ENCODE results near the gene ZG16.

Gene ZG16

DNA sequence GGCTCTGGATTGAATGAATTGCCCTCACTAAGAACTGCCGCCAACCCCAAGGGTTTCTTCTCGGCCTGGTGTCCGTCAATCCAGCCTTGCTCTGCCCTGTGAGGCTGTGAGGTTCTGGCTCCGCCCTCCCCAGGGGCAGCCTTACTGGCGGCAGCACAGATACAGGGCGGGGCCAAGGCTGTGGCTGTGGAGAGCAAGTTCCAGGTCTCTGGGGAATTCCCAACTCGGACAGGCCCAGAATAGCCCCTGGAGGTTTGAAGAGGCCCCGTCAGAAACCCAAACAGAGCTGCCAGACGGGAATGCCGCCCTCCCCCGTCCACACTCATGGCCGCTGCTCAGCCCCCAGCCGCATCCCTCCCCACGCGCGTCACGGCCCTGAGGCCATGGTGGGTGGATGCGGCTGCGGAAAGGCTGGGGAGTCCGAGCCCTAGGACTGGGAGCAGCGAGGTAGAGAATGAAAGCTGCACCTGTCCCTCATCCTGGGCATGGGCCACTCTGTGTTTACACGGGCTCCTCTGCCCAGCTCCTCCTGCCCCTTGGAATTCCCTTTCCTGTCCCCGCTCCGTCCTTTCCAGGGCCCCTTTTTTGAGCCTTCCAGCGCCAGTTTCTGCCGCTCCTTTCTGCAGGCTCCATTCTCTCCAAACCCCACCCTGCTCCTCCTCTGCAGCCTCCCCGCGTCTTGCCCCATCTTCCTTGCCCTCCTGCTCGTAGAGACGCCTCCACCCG lies 33.3 kb downstream of the ZG16 start:
- WGBS, 2 experiments (ENCODE audit: insufficient coverage in 2 of 2): 1 to 2% methylated on average over 21 to 30 of the region's 31 CpGs
- peaks cover 25% of the 10 kb centered on the region for H3K36me3 ChIP-seq (ENCODE audit: control insufficient read depth, insufficient read depth, low read length)
- H3K27ac ChIP-seq (ENCODE audit: low read depth, low read length, severe bottlenecking): peak overlapping the region; percentile 92
- no peaks in the 10 kb centered on the region for H3K9me3 ChIP-seq (ENCODE audit: control insufficient read depth, low read length)
- peak overlapping the region; percentile 57 for H3K4me3 ChIP-seq (ENCODE audit: extremely low read depth, insufficient read depth, low read length, poor library complexity, severe bottlenecking)
- H3K4me1 ChIP-seq (ENCODE audit: control insufficient read depth, insufficient read depth, low read length, poor library complexity, severe bottlenecking): peaks cover 45% of the 10 kb centered on the region

GRCh38 chr16:29811896-29812665 lies 34.0 kb downstream of the ZG16 start, which contains the start of gene PRRT2:
TSS of gene PRRT2 (plus strand) at chr16:29812193. CDS start at chr16:29813055, 862 bp downstream.
- H3K4me3 ChIP-seq (ENCODE audit: extremely low read depth, insufficient read depth, low read length, poor library complexity, severe bottlenecking): peak within 1 kb of the TSS; percentile 57
- peaks cover 46% of the 10 kb centered on the region for H3K4me1 ChIP-seq (ENCODE audit: control insufficient read depth, insufficient read depth, low read length, poor library complexity, severe bottlenecking)
- H3K36me3 ChIP-seq (ENCODE audit: control insufficient read depth, insufficient read depth, low read length): peaks cover 25% of the 10 kb centered on the region
- peak within 1 kb of the TSS; percentile 92 for H3K27ac ChIP-seq (ENCODE audit: low read depth, low read length, severe bottlenecking)
- WGBS, 2 experiments (ENCODE audit: insufficient coverage in 2 of 2): 1 to 2% methylated on average over 44 to 46 of the region's 69 CpGs
- no peaks in the 10 kb centered on the region for H3K9me3 ChIP-seq (ENCODE audit: control insufficient read depth, low read length)

DNA sequence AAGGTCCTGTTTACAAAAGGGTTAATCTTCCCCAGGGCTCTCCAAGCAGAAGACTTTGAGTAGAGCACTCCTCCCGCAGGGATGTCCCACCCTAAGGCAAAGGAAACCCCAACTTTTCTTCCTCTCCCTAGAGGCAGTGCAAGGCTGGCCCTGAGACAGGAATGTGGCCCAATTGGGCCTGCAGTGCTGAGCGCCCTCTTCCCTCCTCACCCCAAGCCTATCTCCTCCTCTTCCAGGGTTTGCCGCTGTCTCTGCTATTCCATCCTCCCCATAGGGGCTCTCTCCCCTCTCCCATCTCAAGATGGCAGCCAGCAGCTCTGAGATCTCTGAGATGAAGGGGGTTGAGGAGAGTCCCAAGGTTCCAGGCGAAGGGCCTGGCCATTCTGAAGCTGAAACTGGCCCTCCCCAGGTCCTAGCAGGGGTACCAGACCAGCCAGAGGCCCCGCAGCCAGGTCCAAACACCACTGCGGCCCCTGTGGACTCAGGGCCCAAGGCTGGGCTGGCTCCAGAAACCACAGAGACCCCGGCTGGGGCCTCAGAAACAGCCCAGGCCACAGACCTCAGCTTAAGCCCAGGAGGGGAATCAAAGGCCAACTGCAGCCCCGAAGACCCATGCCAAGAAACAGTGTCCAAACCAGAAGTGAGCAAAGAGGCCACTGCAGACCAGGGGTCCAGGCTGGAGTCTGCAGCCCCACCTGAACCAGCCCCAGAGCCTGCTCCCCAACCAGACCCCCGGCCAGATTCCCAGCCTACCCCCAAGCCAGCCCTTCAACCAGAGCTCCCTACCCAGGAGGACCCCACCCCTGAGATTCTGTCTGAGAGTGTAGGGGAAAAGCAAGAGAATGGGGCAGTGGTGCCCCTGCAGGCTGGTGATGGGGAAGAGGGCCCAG lies 34.9 kb downstream of the ZG16 start:
- Histone ChIP-seq H3K4me1 (ENCODE audit: control insufficient read depth, insufficient read depth, low read length, poor library complexity, severe bottlenecking) (peaks cover 48% of the 10 kb centered on the region), H3K4me3 (ENCODE audit: extremely low read depth, insufficient read depth, low read length, poor library complexity, severe bottlenecking) (peak overlapping the region; percentile 57), H3K36me3 (ENCODE audit: control insufficient read depth, insufficient read depth, low read length) (peaks cover 26% of the 10 kb centered on the region), H3K27ac (ENCODE audit: low read depth, low read length, severe bottlenecking) (peak overlapping the region; percentile 92), H3K9me3 (ENCODE audit: control insufficient read depth, low read length) (no peaks in the 10 kb centered on the region)
- WGBS, 2 experiments (ENCODE audit: insufficient coverage in 2 of 2): 62 to 71% methylated on average over 7 of the region's 9 CpGs

DNA sequence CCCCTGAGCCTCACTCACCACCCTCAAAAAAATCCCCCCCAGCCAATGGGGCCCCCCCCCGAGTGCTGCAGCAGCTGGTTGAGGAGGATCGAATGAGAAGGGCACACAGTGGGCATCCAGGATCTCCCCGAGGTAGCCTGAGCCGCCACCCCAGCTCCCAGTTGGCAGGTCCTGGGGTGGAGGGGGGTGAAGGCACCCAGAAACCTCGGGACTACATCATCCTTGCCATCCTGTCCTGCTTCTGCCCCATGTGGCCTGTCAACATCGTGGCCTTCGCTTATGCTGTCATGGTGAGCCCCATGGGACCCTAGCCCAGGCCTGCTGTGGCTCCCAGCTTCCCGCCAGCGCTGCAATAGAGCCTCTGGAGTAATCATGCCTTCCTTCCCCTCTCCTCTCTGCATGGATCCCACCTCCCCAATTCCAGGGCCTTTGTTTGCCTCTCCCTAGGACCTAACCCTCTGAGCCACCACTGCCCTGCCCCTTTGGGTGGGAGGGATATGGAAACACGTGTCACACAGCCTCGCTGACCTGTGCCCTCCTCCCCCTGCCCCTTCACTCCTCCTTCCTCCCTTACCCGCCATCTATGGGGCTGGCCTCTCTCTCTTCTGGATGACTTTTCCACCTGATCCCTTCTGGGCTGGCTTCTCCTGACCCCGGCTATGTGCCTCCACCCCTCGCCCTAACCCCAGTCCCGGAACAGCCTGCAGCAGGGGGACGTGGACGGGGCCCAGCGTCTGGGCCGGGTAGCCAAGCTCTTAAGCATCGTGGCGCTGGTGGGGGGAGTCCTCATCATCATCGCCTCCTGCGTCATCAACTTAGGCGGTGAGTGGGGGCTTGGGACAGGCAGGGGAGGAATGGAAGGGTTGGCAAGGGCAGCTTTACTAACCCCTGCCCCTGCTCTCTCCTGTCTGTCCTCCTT lies 35.8 kb downstream of the ZG16 start:
- Histone ChIP-seq H3K36me3 (ENCODE audit: control insufficient read depth, insufficient read depth, low read length) (peaks cover 28% of the 10 kb centered on the region), H3K27ac (ENCODE audit: low read depth, low read length, severe bottlenecking) (no peak overlapping the region), H3K4me3 (ENCODE audit: extremely low read depth, insufficient read depth, low read length, poor library complexity, severe bottlenecking) (peak overlapping the region; percentile 81), H3K9me3 (ENCODE audit: control insufficient read depth, low read length) (no peaks in the 10 kb centered on the region), H3K4me1 (ENCODE audit: control insufficient read depth, insufficient read depth, low read length, poor library complexity, severe bottlenecking) (peaks cover 44% of the 10 kb centered on the region)
- WGBS, 2 experiments (ENCODE audit: insufficient coverage in 2 of 2): 78% methylated on average over 9 to 13 of the region's 24 CpGs

DNA sequence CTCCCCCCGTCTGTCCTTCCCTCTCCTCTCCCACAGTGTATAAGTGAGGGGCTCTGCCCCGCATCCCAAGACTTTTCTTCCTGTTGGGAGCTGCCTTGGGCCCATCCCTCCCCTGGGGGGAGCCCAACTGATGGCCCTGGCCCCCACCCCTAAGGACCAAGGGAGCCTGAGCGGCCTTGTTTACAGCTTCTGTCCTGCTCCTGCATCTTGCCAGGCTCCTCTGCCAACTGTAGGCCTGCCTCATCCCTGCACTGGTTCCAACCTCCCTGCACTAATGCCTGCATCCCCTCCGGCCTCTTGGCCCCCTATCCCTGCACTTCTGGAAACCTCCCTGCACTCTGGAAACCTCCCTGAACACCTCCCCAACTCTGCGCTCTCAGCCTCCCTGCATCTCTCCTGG lies 36.5 kb downstream of the ZG16 start:
- Histone ChIP-seq H3K36me3 (ENCODE audit: control insufficient read depth, insufficient read depth, low read length) (peaks cover 28% of the 10 kb centered on the region), H3K27ac (ENCODE audit: low read depth, low read length, severe bottlenecking) (peak overlapping the region; percentile 75), H3K4me1 (ENCODE audit: control insufficient read depth, insufficient read depth, low read length, poor library complexity, severe bottlenecking) (peaks cover 37% of the 10 kb centered on the region), H3K9me3 (ENCODE audit: control insufficient read depth, low read length) (no peaks in the 10 kb centered on the region), H3K4me3 (ENCODE audit: extremely low read depth, insufficient read depth, low read length, poor library complexity, severe bottlenecking) (peak overlapping the region; percentile 81)
- 70 to 71% methylated on average over 3 to 4 of the region's 5 CpGs for WGBS, 2 experiments (ENCODE audit: insufficient coverage in 2 of 2)

DNA sequence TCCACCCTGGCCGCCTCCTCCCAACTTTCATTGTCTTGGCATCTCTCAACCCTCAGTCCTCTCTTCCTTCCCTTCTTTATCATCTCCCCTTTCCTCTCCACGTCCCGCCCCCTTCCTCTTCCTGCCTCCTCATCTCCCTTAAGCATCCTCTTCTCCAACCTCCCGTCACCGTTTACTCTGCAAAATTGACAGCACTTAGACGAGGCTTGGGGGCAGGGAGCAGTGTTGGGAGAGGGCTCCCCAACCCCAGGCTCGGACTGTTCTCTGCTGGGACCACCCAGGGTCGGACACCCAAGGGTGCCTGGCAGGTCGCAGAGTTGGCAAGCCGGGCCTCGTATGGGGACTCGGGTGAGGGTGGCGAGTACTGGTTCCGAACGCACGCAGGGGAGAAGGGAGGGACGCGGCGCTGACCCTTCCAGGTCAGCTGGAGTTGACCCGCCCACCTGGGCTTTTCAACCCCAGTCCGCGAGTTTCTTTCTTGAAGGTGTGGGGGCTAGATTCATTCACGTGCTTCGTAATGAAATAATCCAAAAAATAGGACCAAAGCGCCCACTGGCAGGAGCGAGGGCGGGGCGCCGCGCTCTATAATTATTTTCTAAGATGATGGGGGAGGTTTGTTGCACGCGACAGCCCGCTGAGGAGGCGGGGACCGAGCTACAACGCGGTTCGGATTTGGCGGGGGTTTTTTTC lies 37.1 kb downstream of the ZG16 start:
- 11 to 12% methylated on average over 13 to 21 of the region's 39 CpGs for WGBS, 2 experiments (ENCODE audit: insufficient coverage in 2 of 2)
- Histone ChIP-seq H3K4me1 (ENCODE audit: control insufficient read depth, insufficient read depth, low read length, poor library complexity, severe bottlenecking) (peaks cover 31% of the 10 kb centered on the region), H3K4me3 (ENCODE audit: extremely low read depth, insufficient read depth, low read length, poor library complexity, severe bottlenecking) (peak overlapping the region; percentile 81), H3K36me3 (ENCODE audit: control insufficient read depth, insufficient read depth, low read length) (peaks cover 27% of the 10 kb centered on the region), H3K9me3 (ENCODE audit: control insufficient read depth, low read length) (no peaks in the 10 kb centered on the region), H3K27ac (ENCODE audit: low read depth, low read length, severe bottlenecking) (peak overlapping the region; percentile 75)

DNA sequence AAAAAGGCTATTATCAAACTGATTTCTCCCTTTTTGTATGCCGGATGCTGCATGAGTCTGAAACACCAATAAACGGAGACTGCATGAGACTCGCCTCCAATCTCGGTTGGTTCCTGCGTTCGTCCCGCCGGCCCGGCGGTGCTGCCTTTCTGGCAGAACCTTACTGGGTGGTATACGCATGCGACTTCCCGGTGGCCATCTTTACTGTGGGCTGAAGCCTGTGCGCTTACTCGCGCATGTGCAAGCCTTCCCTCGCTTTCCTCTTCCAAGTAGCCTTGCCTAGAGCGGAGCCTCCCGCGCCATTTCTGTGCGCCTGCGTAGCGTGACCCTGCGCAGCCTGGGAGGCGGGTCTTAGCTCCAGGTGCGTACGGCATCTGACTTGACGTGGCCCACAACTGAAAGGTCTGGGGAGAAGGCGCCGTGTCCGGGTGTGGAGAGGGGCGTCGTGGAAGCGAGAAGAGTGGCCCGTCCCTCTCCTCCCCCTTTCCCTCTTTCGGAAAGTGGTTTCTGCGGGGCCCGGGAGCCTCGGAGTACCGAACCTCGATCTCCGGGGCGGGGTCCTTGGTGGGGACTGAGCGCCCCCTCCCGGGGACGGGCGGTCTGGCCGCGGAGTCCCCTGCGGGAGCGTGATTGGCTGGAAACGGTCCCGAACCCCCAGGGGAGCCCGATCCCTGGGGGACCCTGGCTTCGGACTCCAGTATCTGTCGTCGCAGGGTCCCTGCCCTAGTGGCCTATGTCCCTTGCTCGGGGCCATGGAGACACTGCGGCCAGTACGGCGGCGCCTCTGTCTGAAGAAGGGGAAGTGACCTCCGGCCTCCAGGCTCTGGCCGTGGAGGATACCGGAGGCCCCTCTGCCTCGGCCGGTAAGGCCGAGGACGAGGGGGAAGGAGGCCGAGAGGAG lies 38.0 kb downstream of the ZG16 start, which contains the start of gene PAGR1:
PAGR1 (plus strand) TSS at position 360 of the 901 bp plus-strand sequence; CDS start at position 734, 374 bp downstream.
- Histone ChIP-seq H3K4me1 (ENCODE audit: control insufficient read depth, insufficient read depth, low read length, poor library complexity, severe bottlenecking) (peaks cover 32% of the 10 kb centered on the region), H3K27ac (ENCODE audit: low read depth, low read length, severe bottlenecking) (peak within 1 kb of the TSS; percentile 75), H3K36me3 (ENCODE audit: control insufficient read depth, insufficient read depth, low read length) (peaks cover 25% of the 10 kb centered on the region), H3K4me3 (ENCODE audit: extremely low read depth, insufficient read depth, low read length, poor library complexity, severe bottlenecking) (peak within 1 kb of the TSS; percentile 81), H3K9me3 (ENCODE audit: control insufficient read depth, low read length) (no peaks in the 10 kb centered on the region)
- WGBS, 2 experiments (ENCODE audit: insufficient coverage in 2 of 2): 0% methylated on average over 54 to 62 of the region's 70 CpGs

GRCh38 chr16:29816694-29817441 lies 38.8 kb downstream of the ZG16 start:
- WGBS, 2 experiments (ENCODE audit: insufficient coverage in 2 of 2): 1 to 6% methylated on average over 23 to 24 of the region's 37 CpGs
- peaks cover 36% of the 10 kb centered on the region for H3K4me1 ChIP-seq (ENCODE audit: control insufficient read depth, insufficient read depth, low read length, poor library complexity, severe bottlenecking)
- peak overlapping the region; percentile 75 for H3K27ac ChIP-seq (ENCODE audit: low read depth, low read length, severe bottlenecking)
- peak overlapping the region; percentile 81 for H3K4me3 ChIP-seq (ENCODE audit: extremely low read depth, insufficient read depth, low read length, poor library complexity, severe bottlenecking)
- H3K9me3 ChIP-seq (ENCODE audit: control insufficient read depth, low read length): no peaks in the 10 kb centered on the region
- H3K36me3 ChIP-seq (ENCODE audit: control insufficient read depth, insufficient read depth, low read length): peaks cover 25% of the 10 kb centered on the region
